GM20431 (cell line): ENCODE data around the gene TUBGCP6.

Experiments used
- in situ Hi-C: fragments of 300-500 bp; cut with MseI, MboI; formaldehyde crosslinking; loops from one replicate; pipeline ENCODE4 v1.15.0; 2020; ENCODE audit warnings: low sequenced_read_pairs; ENCODE audit not compliant: unreplicated experiment

The TUBGCP6 gene

GRCh38 chr22:50186761-50187523, 57.9 kb downstream of the TUBGCP6 start:
- in situ Hi-C loops: no loop called here

- in situ Hi-C loops: no loop called here
These were observed 58.6 kb downstream of the TUBGCP6 start for GRCh38 chr22:50186181-50186714.

- in situ Hi-C loops: no loop called here
These were observed 59.3 kb downstream of the TUBGCP6 start, which contains the start of gene TRABD for GRCh38 chr22:50185375-50186087. Gene TRABD (plus strand): TSS chr22:50185913. CDS start chr22:50193061, 7,148 bp downstream.

- in situ Hi-C loops: no loop called here
These were observed 59.9 kb downstream of the TUBGCP6 start for GRCh38 chr22:50184902-50185374.

GRCh38 chr22:50184004-50184901, 60.6 kb downstream of the TUBGCP6 start:
- in situ Hi-C loops: no loop called here

GRCh38 chr22:50183141-50183971, 61.5 kb downstream of the TUBGCP6 start:
- in situ Hi-C loops: no loop called here

- in situ Hi-C loops: no loop called here
These were observed 62.4 kb downstream of the TUBGCP6 start for GRCh38 chr22:50182176-50183081.

GRCh38 chr22:50180727-50181521, 63.9 kb downstream of the TUBGCP6 start:
- in situ Hi-C loops: no loop called here

GRCh38 chr22:50179937-50180726, 64.7 kb downstream of the TUBGCP6 start:
- in situ Hi-C loops: no loop called here

- in situ Hi-C loops: no loop called here
These were observed 65.7 kb downstream of the TUBGCP6 start for GRCh38 chr22:50178871-50179869.

- in situ Hi-C loops: no loop called here
These were observed 66.4 kb downstream of the TUBGCP6 start for GRCh38 chr22:50178471-50178864.

- in situ Hi-C loops: no loop called here
These were observed 67.0 kb downstream of the TUBGCP6 start for GRCh38 chr22:50177537-50178470.

- in situ Hi-C loops: no loop called here
These were observed 67.8 kb downstream of the TUBGCP6 start for GRCh38 chr22:50176850-50177536.
